Posterior vena cava (tissue), 2 donors: Measurements from ENCODE around the gene ANGPTL8. TPM values are rescaled to one million over a fixed set of nuclear protein-coding genes. Genes with fewer than 3 reads are reported as not detected.
A peak's percentile ranks its signal among the peaks of the same experiment; 100 is the strongest.

ENCODE experiments used
- DNase-seq: peaks from one replicate; pipeline ENCODE4 v3.0.0-alpha.2; 2020; ENCODE audit warnings: low spot score
- intact Hi-C, 2 donors: fragments of 100-400 bp; cut with DNase I; formaldehyde crosslinking; loops; one replicate each; pipeline versions ENCODE4 v1.14.1 to v1.14.2; 2022 to 2023
- long read RNA-seq, 2 donors: library from polyadenylated mRNA; unstranded; transcript quantifications; one replicate each; pipeline ENCODE4 v2.0.0, GENCODE V29; 2020 to 2021
- total RNA-seq, 2 donors: library from RNA; stranded (reverse); fragmentation: NEBNext Ultra II Directional; extraction: Animal tissue kit (Norgen Biotek cat#: 25700); gene quantifications; one replicate each; pipeline ENCODE4 v1.2.1, GENCODE V29; 2021
- donor health status: DM: yes; HTN: yes; CAD: no.
- donor health status: DM: yes; HTN: yes; CAD: no.

The ANGPTL8 gene
- under 1 TPM in 1 of 2 donors, not detected in 1; 0.57 TPM for total RNA-seq
- long read RNA-seq, donor 1, result 0 reads
- long read RNA-seq, donor 2, partial matches to known transcripts, result 0 of 1 reads
- long read RNA-seq, donor 2, other reads (novel, unspliced or antisense), result 1 of 1 reads

GRCh38 chr19:11239377-11240000, at the start of gene ANGPTL8:
Gene ANGPTL8, plus strand, starts transcription at chr19:11239619. Its CDS starts 19 bp downstream, at chr19:11239638.
- intact Hi-C loops, result loop anchor here in 1 of 2 donors (5.0 kb wide), 1 partner anchor 778 kb away; no protein-coding TSS in a partner anchor
- no peak for DNase-seq

GRCh38 chr19:11190501-11190900, 48.9 kb upstream of the ANGPTL8 start:
- DNase-seq, result no peak
- intact Hi-C loops, result no loop called here

- intact Hi-C loops, result no loop called here
- DNase-seq, result peak; percentile 94
These were observed 48.1 kb upstream of the ANGPTL8 start for GRCh38 chr19:11191273-11191755.

- no peak for DNase-seq
- intact Hi-C loops, result no loop called here
These were observed 47.5 kb upstream of the ANGPTL8 start for GRCh38 chr19:11191934-11192333.

GRCh38 chr19:11192957-11193939, 46.2 kb upstream of the ANGPTL8 start:
- intact Hi-C loops, result no loop called here
- DNase-seq, result no peak

- intact Hi-C loops, result no loop called here
- DNase-seq, result no peak
These were observed 45.2 kb upstream of the ANGPTL8 start for GRCh38 chr19:11194173-11194572.

GRCh38 chr19:11194656-11195558, 44.5 kb upstream of the ANGPTL8 start:
- intact Hi-C loops, result loop anchor here in 1 of 2 donors (5.0 kb wide), 1 partner anchor 33 kb away; no protein-coding TSS in a partner anchor
- no peak for DNase-seq

GRCh38 chr19:11195681-11196080, 43.7 kb upstream of the ANGPTL8 start:
- intact Hi-C loops, result loop anchor here in 1 of 2 donors (5.0 kb wide), 1 partner anchor 33 kb away; no protein-coding TSS in a partner anchor
- DNase-seq, result no peak

GRCh38 chr19:11196406-11197287, 42.8 kb upstream of the ANGPTL8 start:
- no peak for DNase-seq
- intact Hi-C loops, result loop anchor here in 1 of 2 donors (5.0 kb wide), 1 partner anchor 34 kb away; no protein-coding TSS in a partner anchor

GRCh38 chr19:11197291-11198174, 41.9 kb upstream of the ANGPTL8 start, which contains the start of gene KANK2:
Gene KANK2, minus strand, starts transcription at chr19:11197545. Its CDS starts 3,034 bp downstream, at chr19:11194511.
- intact Hi-C loops, result loop anchor here in 1 of 2 donors (5.0 kb wide), 1 partner anchor 35 kb away; no protein-coding TSS in a partner anchor

GRCh38 chr19:11198175-11198534, 41.3 kb upstream of the ANGPTL8 start:
- DNase-seq, result no peak
- intact Hi-C loops, result loop anchor here in 1 of 2 donors (5.0 kb wide), 1 partner anchor 36 kb away; no protein-coding TSS in a partner anchor

More at GRCh38 chr19:11197291-11198174, 41.9 kb upstream of the ANGPTL8 start, which contains the start of gene KANK2:
- DNase-seq, result peak; percentile 93

GRCh38 chr19:11198769-11199424, 40.5 kb upstream of the ANGPTL8 start:
- no peak for DNase-seq
- intact Hi-C loops, result loop anchor here in 1 of 2 donors (5.0 kb wide), 1 partner anchor 37 kb away; no protein-coding TSS in a partner anchor

- no peak for DNase-seq
- intact Hi-C loops, result loop anchor here in 1 of 2 donors (5.0 kb wide), 1 partner anchor 37 kb away; no protein-coding TSS in a partner anchor
These were observed 39.9 kb upstream of the ANGPTL8 start for GRCh38 chr19:11199517-11199916.

GRCh38 chr19:11200015-11200574, 39.3 kb upstream of the ANGPTL8 start:
- DNase-seq, result no peak
- intact Hi-C loops, result loop anchor here (5.0 to 10.0 kb wide), 2 partner anchors 63 to 165 kb away; no protein-coding TSS in a partner anchor

GRCh38 chr19:11200931-11201330, 38.5 kb upstream of the ANGPTL8 start:
- intact Hi-C loops, result loop anchor here (5.0 to 10.0 kb wide), 2 partner anchors 64 to 166 kb away; no protein-coding TSS in a partner anchor
- no peak for DNase-seq
